ENCODE measurements around the gene DOCK11.

Gene DOCK11

DNA sequence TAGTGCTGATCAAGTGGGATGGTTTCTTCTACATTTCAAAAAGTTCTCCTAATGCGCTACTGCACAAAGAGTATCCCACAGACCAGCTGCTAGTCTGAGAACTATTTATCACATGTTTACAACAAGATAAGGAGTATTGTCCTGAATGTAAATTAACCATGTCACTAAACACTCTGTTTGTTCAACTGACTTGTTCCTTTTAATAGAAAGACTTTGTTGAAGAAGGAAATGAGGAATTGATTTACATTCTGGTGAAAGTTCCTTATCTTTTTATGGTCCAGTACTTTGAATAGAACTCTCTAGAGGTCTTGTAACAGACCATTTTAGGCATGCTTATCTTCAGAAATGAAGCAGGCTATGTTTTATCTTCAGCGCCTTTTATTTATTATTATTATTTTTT lies 164.5 kb downstream of the DOCK11 start:
- no peak for TF ChIP-seq YY1 (IDR thresholded peaks at IDR 0.05; ENCODE audit: low read depth)
- no peak for TF ChIP-seq ZBTB7A (IDR thresholded peaks at IDR 0.05; ENCODE audit: low read depth)
- no peak for TF ChIP-seq TAF1 (IDR thresholded peaks at IDR 0.05; ENCODE audit: low read depth)
- TF ChIP-seq RAD21 (IDR thresholded peaks at IDR 0.05; ENCODE audit: low read depth), result no peak

DNA sequence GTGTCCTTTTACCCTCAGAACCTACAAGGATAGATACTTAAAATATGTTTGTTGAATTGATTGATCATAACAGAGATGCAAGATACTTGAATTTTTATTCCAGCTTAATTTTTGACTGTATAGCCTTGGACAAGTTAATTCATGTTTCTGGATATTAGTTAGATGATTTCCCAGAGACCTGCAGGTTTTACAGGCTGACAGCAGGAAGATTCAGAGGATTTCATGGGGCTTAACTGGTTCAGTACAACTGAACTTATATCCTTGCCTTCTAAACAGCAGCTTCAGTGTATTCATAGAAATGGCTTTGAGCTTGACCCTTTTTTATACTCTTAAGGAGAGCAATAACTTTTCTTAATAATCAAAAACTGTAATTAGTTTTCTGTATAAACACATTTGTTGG lies 169.6 kb downstream of the DOCK11 start:
- TF ChIP-seq USF1 (IDR thresholded peaks at IDR 0.05) (no peak), RAD21 (IDR thresholded peaks at IDR 0.05; ENCODE audit: low read depth) (no peak), CREB1 (IDR thresholded peaks at IDR 0.05; ENCODE audit: low read depth) (no peak), CEBPB (IDR thresholded peaks at IDR 0.05) (no peak), FOXM1 (IDR thresholded peaks at IDR 0.05; ENCODE audit: borderline replicate concordance, low read depth) (no peak), NFIC (IDR thresholded peaks at IDR 0.05) (no peak), EGR1 (IDR thresholded peaks at IDR 0.05) (no peak), TEAD4 (IDR thresholded peaks at IDR 0.05) (no peak), MAX (IDR thresholded peaks at IDR 0.05) (no peak), TAF1 (IDR thresholded peaks at IDR 0.05; ENCODE audit: low read depth) (no peak), EP300 (IDR thresholded peaks at IDR 0.05; ENCODE audit: borderline replicate concordance) (no peak), REST (IDR thresholded peaks at IDR 0.05; ENCODE audit: low read depth) (no peak), TCF12 (IDR thresholded peaks at IDR 0.05; ENCODE audit: low read depth) (no peak), ZBTB7A (IDR thresholded peaks at IDR 0.05; ENCODE audit: low read depth) (no peak), YY1 (IDR thresholded peaks at IDR 0.05; ENCODE audit: low read depth) (no peak)

GRCh38 chrX:118666521-118666920 lies 170.9 kb downstream of the DOCK11 start:
- no peak for TF ChIP-seq MAX (IDR thresholded peaks at IDR 0.05)
- TF ChIP-seq TCF12 (IDR thresholded peaks at IDR 0.05; ENCODE audit: low read depth), result no peak
- no peak for TF ChIP-seq ZBTB7A (IDR thresholded peaks at IDR 0.05; ENCODE audit: low read depth)
- TF ChIP-seq USF1 (IDR thresholded peaks at IDR 0.05), result no peak
- TF ChIP-seq RAD21 (IDR thresholded peaks at IDR 0.05; ENCODE audit: low read depth), result no peak
- TF ChIP-seq YY1 (IDR thresholded peaks at IDR 0.05; ENCODE audit: low read depth), result no peak
- no peak for TF ChIP-seq NFIC (IDR thresholded peaks at IDR 0.05)
- TF ChIP-seq REST (IDR thresholded peaks at IDR 0.05; ENCODE audit: low read depth), result no peak
- no peak for TF ChIP-seq FOXM1 (IDR thresholded peaks at IDR 0.05; ENCODE audit: borderline replicate concordance, low read depth)
- no peak for TF ChIP-seq TAF1 (IDR thresholded peaks at IDR 0.05; ENCODE audit: low read depth)
- no peak for TF ChIP-seq EGR1 (IDR thresholded peaks at IDR 0.05)
- TF ChIP-seq CREB1 (IDR thresholded peaks at IDR 0.05; ENCODE audit: low read depth), result no peak
- no peak for TF ChIP-seq TEAD4 (IDR thresholded peaks at IDR 0.05)

DNA sequence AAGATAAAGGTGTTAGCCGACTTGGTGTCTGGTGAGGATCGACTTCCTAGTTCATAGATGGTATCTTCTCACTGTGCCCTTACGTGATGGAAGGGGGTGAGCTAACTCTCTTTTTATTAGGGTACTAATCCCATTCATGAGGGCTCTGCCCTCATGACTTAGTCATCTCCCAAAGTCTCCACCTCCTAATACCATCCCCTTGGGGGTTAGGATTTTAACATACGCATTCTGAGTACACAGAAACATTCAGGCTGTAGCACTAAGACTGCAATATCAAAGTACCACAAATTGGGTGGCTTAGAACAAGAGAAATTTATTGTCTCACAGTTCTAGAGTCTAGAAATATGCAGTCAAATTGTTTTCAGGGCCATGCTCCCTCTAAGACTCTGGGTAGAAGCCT lies 173.8 kb downstream of the DOCK11 start:
- TF ChIP-seq EP300 (IDR thresholded peaks at IDR 0.05; ENCODE audit: borderline replicate concordance) (no peak), NFIC (IDR thresholded peaks at IDR 0.05) (no peak)

DNA sequence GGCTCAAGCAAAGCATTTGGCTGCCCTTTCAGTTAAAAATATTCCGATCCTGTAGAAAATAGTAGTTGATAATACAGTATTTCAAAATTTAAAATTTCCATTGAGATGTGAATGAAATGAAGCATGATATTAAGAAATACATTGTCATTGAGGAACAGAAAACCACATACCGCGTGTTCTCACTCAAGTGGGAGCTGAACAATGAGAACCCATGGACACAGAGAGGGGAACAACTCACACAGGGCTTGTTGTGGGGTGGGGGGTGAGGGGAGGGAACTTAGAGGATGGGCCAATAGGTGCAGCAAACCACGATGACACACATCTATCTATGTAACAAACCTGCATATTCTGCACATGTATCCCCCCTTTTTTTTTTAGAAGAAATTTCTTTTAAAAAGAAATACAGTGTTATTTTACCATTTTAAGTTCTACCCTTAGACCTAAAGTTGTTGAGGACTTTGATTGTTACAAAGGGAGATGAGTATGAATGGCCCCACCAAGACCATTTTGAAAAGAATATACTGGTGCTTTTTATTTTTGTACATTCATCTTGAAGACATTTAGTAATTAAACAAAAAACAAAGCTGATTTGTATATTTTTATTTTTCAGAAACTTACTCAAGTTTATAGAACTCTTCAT lies 179.8 kb downstream of the DOCK11 start:
- TF ChIP-seq TAF1 (IDR thresholded peaks at IDR 0.05; ENCODE audit: low read depth) (no peak), RAD21 (IDR thresholded peaks at IDR 0.05; ENCODE audit: low read depth) (no peak), ZBTB7A (IDR thresholded peaks at IDR 0.05; ENCODE audit: low read depth) (no peak), CREB1 (IDR thresholded peaks at IDR 0.05; ENCODE audit: low read depth) (no peak), YY1 (IDR thresholded peaks at IDR 0.05; ENCODE audit: low read depth) (no peak), FOXM1 (IDR thresholded peaks at IDR 0.05; ENCODE audit: borderline replicate concordance, low read depth) (no peak), CEBPB (IDR thresholded peaks at IDR 0.05) (no peak)

DNA sequence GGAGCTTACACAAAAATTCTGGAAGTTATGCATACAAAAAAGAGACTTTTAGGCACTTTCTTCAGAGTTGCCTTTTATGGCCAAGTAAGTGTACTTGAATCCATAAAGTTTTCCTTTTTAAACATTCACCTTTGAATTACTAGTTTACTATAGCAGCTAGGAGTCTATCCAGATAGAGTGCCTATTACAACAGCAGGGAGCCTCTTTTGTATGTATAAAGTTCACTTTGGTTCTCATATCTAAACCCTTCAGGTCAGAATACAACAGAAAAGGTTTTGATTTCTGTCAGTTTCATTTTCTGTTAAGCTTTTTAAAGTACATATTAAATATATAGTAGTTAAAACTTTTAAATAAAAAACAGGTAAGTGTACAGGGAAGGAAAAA lies 180.3 kb downstream of the DOCK11 start:
- no peak for TF ChIP-seq EGR1 (IDR thresholded peaks at IDR 0.05)
- no peak for TF ChIP-seq TAF1 (IDR thresholded peaks at IDR 0.05; ENCODE audit: low read depth)
- TF ChIP-seq REST (IDR thresholded peaks at IDR 0.05; ENCODE audit: low read depth), result no peak
